Testis (tissue), 2 donors: Measurements from ENCODE around the gene KRTAP3-3.

Source experiments
- POLR2A ChIP-seq: fragments of 450-650 bp; IDR thresholded peaks from one replicate; pipeline ENCODE4 v1.6.1; 2017; ENCODE audit warnings: antibody characterized with exemption, mild to moderate bottlenecking, moderate library complexity
- TF ChIP-seq, protein P1 (sequence below), 3 experiments: fragments of 450-650 bp in 2 of 3; fragments of 200-600 bp in 1 of 3; sonication (generic) in 1 of 3; IDR thresholded peaks; one replicate each; pipeline ENCODE4 v1.5.1; 2016 to 2019; ENCODE audit warnings: antibody characterized with exemption in 3 of 3, mild to moderate bottlenecking in 2 of 3, moderate library complexity in 1 of 3

DNA sequence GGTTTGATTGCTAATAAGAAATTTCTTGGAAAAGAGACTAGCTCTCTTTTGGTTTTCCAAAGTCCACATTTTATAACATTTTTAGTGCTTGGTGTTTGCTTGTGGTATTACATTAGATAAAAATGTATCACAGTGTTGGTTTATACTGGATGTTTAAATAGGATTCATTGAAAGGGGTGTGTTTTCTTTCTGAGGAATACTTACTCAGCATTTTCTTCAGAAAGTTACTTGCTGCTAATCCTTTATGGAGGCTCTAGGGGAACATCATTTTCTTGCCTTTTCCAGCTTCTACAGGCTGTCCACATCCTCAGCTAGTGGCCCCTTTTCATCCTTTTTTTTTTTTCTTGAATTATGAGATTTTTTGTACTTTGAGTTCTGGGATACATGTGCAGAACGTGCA, 26.4 kb downstream of the KRTAP3-3 start:
- TF ChIP-seq, protein P1, sequence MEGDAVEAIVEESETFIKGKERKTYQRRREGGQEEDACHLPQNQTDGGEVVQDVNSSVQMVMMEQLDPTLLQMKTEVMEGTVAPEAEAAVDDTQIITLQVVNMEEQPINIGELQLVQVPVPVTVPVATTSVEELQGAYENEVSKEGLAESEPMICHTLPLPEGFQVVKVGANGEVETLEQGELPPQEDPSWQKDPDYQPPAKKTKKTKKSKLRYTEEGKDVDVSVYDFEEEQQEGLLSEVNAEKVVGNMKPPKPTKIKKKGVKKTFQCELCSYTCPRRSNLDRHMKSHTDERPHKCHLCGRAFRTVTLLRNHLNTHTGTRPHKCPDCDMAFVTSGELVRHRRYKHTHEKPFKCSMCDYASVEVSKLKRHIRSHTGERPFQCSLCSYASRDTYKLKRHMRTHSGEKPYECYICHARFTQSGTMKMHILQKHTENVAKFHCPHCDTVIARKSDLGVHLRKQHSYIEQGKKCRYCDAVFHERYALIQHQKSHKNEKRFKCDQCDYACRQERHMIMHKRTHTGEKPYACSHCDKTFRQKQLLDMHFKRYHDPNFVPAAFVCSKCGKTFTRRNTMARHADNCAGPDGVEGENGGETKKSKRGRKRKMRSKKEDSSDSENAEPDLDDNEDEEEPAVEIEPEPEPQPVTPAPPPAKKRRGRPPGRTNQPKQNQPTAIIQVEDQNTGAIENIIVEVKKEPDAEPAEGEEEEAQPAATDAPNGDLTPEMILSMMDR (IDR thresholded peaks at IDR 0.05), result no peak
- TF ChIP-seq POLR2A, result no peak
